Sigmoid colon (tissue), 4 donors: ENCODE data around the gene NFX1.

Experiments used
- CTCF ChIP-seq, 4 experiments: fragments of 450-650 bp in 3 of 4; fragments of 200-600 bp in 1 of 4; IDR thresholded peaks; one replicate each; pipeline ENCODE4 v1.5.1; 2016 to 2019; ENCODE audit warnings: antibody characterized with exemption in 4 of 4, mild to moderate bottlenecking in 3 of 4, moderate library complexity in 2 of 4
- EP300 ChIP-seq, 4 donors: sonication (generic); formaldehyde crosslinking; IDR thresholded peaks; one replicate each; pipeline ENCODE4 v1.6.1; 2017; ENCODE audit warnings: antibody characterized with exemption in 4 of 4
- POLR2A ChIP-seq, 2 donors: fragments of 450-650 bp; IDR thresholded peaks; one replicate each; pipeline ENCODE4 v1.6.1; 2016; ENCODE audit warnings: antibody characterized with exemption in 2 of 2, mild to moderate bottlenecking in 2 of 2, moderate library complexity in 2 of 2

- TF ChIP-seq POLR2A (IDR thresholded peaks at IDR 0.05) (no peak), CTCF (IDR thresholded peaks at IDR 0.05) (no peak), EP300 (IDR thresholded peaks at IDR 0.05) (no peak)
Observed at GRCh38 chr9:33254211-33254610, 36.1 kb upstream of the NFX1 start.
